GM13976 (cell line): ENCODE measurements around the gene ZNF561.

Source experiments
- DNase-seq: peaks from one replicate; pipeline ENCODE4 v3.0.0; 2012; ENCODE audit warnings: low spot score
- CTCF ChIP-seq: IDR thresholded peaks from 2 replicates; pipeline ENCODE4 v1.5.1; 2012; ENCODE audit warnings: borderline replicate concordance, mild to moderate bottlenecking; ENCODE audit not compliant: insufficient read depth; ENCODE audit errors: extremely low read depth, missing control alignments, control extremely low read depth
- in situ Hi-C: fragments of 300-500 bp; cut with MboI; formaldehyde crosslinking; loops from one replicate; pipeline ENCODE4 v1.12.0; 2022; ENCODE audit warnings: low sequenced_read_pairs, mixed read lengths, inconsistent platforms; ENCODE audit not compliant: unreplicated experiment

ZNF561 gene

GRCh38 chr19:9645472-9645871, 24.4 kb upstream of the ZNF561 start:
- no peak for TF ChIP-seq CTCF
- in situ Hi-C loops, result no loop called here
- DNase-seq, result no peak

- TF ChIP-seq CTCF, result no peak
- DNase-seq, result no peak
- in situ Hi-C loops, result no loop called here
Measured at GRCh38 chr19:9644472-9644871, 23.4 kb upstream of the ZNF561 start.

GRCh38 chr19:9641810-9642209, 20.8 kb upstream of the ZNF561 start:
- in situ Hi-C loops, result no loop called here
- TF ChIP-seq CTCF, result no peak
- no peak for DNase-seq

GRCh38 chr19:9640956-9641355, 19.9 kb upstream of the ZNF561 start:
- no peak for TF ChIP-seq CTCF
- in situ Hi-C loops, result no loop called here
- DNase-seq, result no peak

GRCh38 chr19:9636018-9636417, 15.0 kb upstream of the ZNF561 start:
- DNase-seq, result no peak
- no peak for TF ChIP-seq CTCF
- in situ Hi-C loops, result no loop called here

- in situ Hi-C loops, result loop anchor here (10.0 kb wide), 1 partner anchor 167 kb away; no protein-coding TSS in a partner anchor
- no peak for TF ChIP-seq CTCF
- DNase-seq, result no peak
Measured at GRCh38 chr19:9627856-9628255, 6.8 kb upstream of the ZNF561 start.

- no peak for DNase-seq
- TF ChIP-seq CTCF, result no peak
- in situ Hi-C loops, result loop anchor here (10.0 kb wide), 1 partner anchor 172 kb away; no protein-coding TSS in a partner anchor
Measured at GRCh38 chr19:9622531-9622930, 1.5 kb upstream of the ZNF561 start.
